HepG2 (cell line): ENCODE results near the gene IQCN. TPM values are rescaled to one million over a fixed set of nuclear protein-coding genes. Genes with fewer than 3 reads are reported as not detected.

Experiments used
- CEBPG ChIP-seq: IDR thresholded peaks from 2 replicates; pipeline ENCODE4 v1.6.1; 2016
- FUBP1 ChIP-seq: sonication (generic); formaldehyde crosslinking; IDR thresholded peaks from 2 replicates; pipeline ENCODE4 v1.5.1; 2020; ENCODE audit warnings: missing genetic modification reagents, mild to moderate bottlenecking, borderline replicate concordance
- PAX8 ChIP-seq: sonication (generic); formaldehyde crosslinking; IDR thresholded peaks from 2 replicates; pipeline ENCODE4 v1.8.0; 2022; ENCODE audit warnings: mild to moderate bottlenecking, missing genetic modification reagents, borderline replicate concordance
- SRSF1 ChIP-seq: fragments of 200-400 bp; formaldehyde crosslinking; optimal IDR thresholded peaks from 2 replicates; pipeline ENCODE3; 2017; ENCODE audit warnings: mild to moderate bottlenecking, low read depth, low read length, moderate library complexity
- TCF7 ChIP-seq: sonication (generic); IDR thresholded peaks from 2 replicates; pipeline ENCODE4 v1.6.1; 2016; ENCODE audit warnings: antibody characterized with exemption, low read depth
- THAP9 ChIP-seq: sonication (generic); formaldehyde crosslinking; IDR thresholded peaks from 2 replicates; pipeline ENCODE4; 2020; ENCODE audit warnings: missing genetic modification reagents, mild to moderate bottlenecking, borderline replicate concordance
- TIGD3 ChIP-seq: sonication (generic); formaldehyde crosslinking; IDR thresholded peaks from 2 replicates; pipeline ENCODE4 v1.5.1; 2020; ENCODE audit warnings: mild to moderate bottlenecking, missing genetic modification reagents, borderline replicate concordance
- ZBTB4 ChIP-seq: sonication (generic); formaldehyde crosslinking; IDR thresholded peaks from 2 replicates; pipeline ENCODE4 v1.4.0; 2020; ENCODE audit warnings: missing genetic modification reagents, mild to moderate bottlenecking, borderline replicate concordance
- ZFP37 ChIP-seq: sonication (generic); formaldehyde crosslinking; IDR thresholded peaks from 2 replicates; pipeline ENCODE4 v1.4.0; 2020; ENCODE audit warnings: missing genetic modification reagents, borderline replicate concordance
- ZNF280D ChIP-seq: sonication (generic); formaldehyde crosslinking; IDR thresholded peaks from 2 replicates; pipeline ENCODE4 v1.5.1; 2020; ENCODE audit warnings: mild to moderate bottlenecking, missing genetic modification reagents
- ZNF441 ChIP-seq: sonication (generic); formaldehyde crosslinking; IDR thresholded peaks from 2 replicates; pipeline ENCODE4 v1.7.0; 2021; ENCODE audit warnings: missing genetic modification reagents, borderline replicate concordance
- ZNF543 ChIP-seq: sonication (generic); formaldehyde crosslinking; IDR thresholded peaks from 2 replicates; pipeline ENCODE4 v1.4.0; 2020; ENCODE audit warnings: mild to moderate bottlenecking, missing genetic modification reagents
- ZNF7 ChIP-seq: IDR thresholded peaks from 2 replicates; pipeline ENCODE4 v1.6.1; 2016; ENCODE audit warnings: missing biosample characterization, missing genetic modification reagents
- ZNF747 ChIP-seq: sonication (generic); formaldehyde crosslinking; IDR thresholded peaks from 2 replicates; pipeline ENCODE4 v1.8.1; 2023; ENCODE audit warnings: missing genetic modification reagents, mild to moderate bottlenecking, borderline replicate concordance
- polyA plus RNA-seq, 8 experiments: library from polyadenylated mRNA; depleted of rRNA in 3 of 8; stranded (reverse) in 7 of 8; unstranded in 1 of 8; fragments of >200 nt; fragmentation: Illumina TruSeq in 4 of 8; extraction: Trizol in 4 of 8; gene quantifications; 2 replicates each; pipeline versions ENCODE4 v1.2.1 to v1.2.3, GENCODE V29; 2011 to 2016; ENCODE audit warnings: low read depth in 4 of 8, missing spikeins in 1 of 8, mixed read lengths in 1 of 8; ENCODE audit not compliant: insufficient read depth in 1 of 8
- total RNA-seq, 5 experiments: library from RNA; depleted of rRNA; stranded (reverse); fragments of >200 nt; fragmentation: Illumina TruSeq; extraction: Trizol; gene quantifications; 2 replicates each; pipeline ENCODE4 v1.2.3, GENCODE V29; 2016; ENCODE audit warnings: low read depth in 1 of 5

IQCN gene
- total and polyA plus RNA-seq, 2 of the 13 experiments (the other 11 are each of a cell fraction or from before 2014, with no cell fraction given) = 0.04 to 0.18 TPM

- TF ChIP-seq ZNF747 (CRISPR knock-in tag) = peak; percentile 65; the same call in 1 of the 2 replicates
- peak; percentile 57; the same call in 1 of the 2 replicates for TF ChIP-seq ZNF543 (CRISPR knock-in tag)
- TF ChIP-seq ZNF280D (CRISPR knock-in tag) = no peak
- peak; percentile 10; the same call in 1 of the 2 replicates for TF ChIP-seq CEBPG
- no peak for TF ChIP-seq SRSF1
- peak; percentile 70; the same call in 1 of the 2 replicates for TF ChIP-seq THAP9
- TF ChIP-seq ZNF441 = peak; percentile 59; the same call in 1 of the 2 replicates
- no peak for TF ChIP-seq TIGD3
- peak; percentile 51; the same call in 1 of the 2 replicates for TF ChIP-seq TCF7
- 0 out of 2 replicates have a peak, but pooled peaks have one; percentile 4 for TF ChIP-seq ZFP37 (CRISPR knock-in tag)
- TF ChIP-seq FUBP1 = no peak
- no peak for TF ChIP-seq ZNF7 (CRISPR knock-in tag)
- TF ChIP-seq ZBTB4 (CRISPR knock-in tag) = peak; percentile 82; the same call in 1 of the 2 replicates
- TF ChIP-seq PAX8 (CRISPR knock-in tag) = no peak
Observed at GRCh38 chr19:18319591-18320135, 45.4 kb upstream of the IQCN start (continued).
